CD4-positive, CD25-positive, alpha-beta regulatory T cell (primary cell): ENCODE measurements around the gene GATA2. TPM values are rescaled to one million over a fixed set of nuclear protein-coding genes. Genes with fewer than 3 reads are reported as not detected.

Experiments used
- ATAC-seq, 2 donors: fragments of 150-1000 bp; cut with Tn5 transposase; one replicate each; pipeline ENCODE4 v1.10.0; 2021; ENCODE audit warnings: low read depth in 2 of 2, moderate number of reproducible peaks in 2 of 2, moderate library complexity in 1 of 2
- DNase-seq, 3 donors: peaks; one replicate each; pipeline versions ENCODE4 v3.0.0 to v3.0.0-alpha.2; 2012 to 2022; ENCODE audit warnings: mixed read lengths in 1 of 3
- H3K27ac ChIP-seq: one replicate; pipeline ENCODE4 v1.7.0; 2013; ENCODE audit warnings: mild to moderate bottlenecking, low read length; ENCODE audit not compliant: insufficient read depth, poor library complexity, severe bottlenecking
- H3K27me3 ChIP-seq: one replicate; pipeline ENCODE4 v1.7.0; 2013; ENCODE audit warnings: low read length; ENCODE audit not compliant: control insufficient read depth, insufficient read depth
- H3K36me3 ChIP-seq: one replicate; pipeline ENCODE4 v1.7.0; 2013; ENCODE audit warnings: mild to moderate bottlenecking, low read length, moderate library complexity; ENCODE audit not compliant: control insufficient read depth, insufficient read depth
- H3K4me1 ChIP-seq: 2 replicates; pipeline ENCODE4 v1.7.0; 2013; ENCODE audit warnings: mild to moderate bottlenecking, low read length; ENCODE audit not compliant: insufficient read depth, control insufficient read depth, poor library complexity, severe bottlenecking
- H3K4me3 ChIP-seq: one replicate; pipeline ENCODE4 v1.7.0; 2013; ENCODE audit warnings: low read depth, mild to moderate bottlenecking, low read length, moderate library complexity
- H3K9me3 ChIP-seq, 2 experiments: 1 replicate in 1 of 2; 2 replicates in 1 of 2; pipeline ENCODE4 v1.7.0; 2013; ENCODE audit warnings: low read length in 2 of 2, mild to moderate bottlenecking in 1 of 2, moderate library complexity in 1 of 2; ENCODE audit not compliant: control insufficient read depth in 2 of 2
- H3K27ac Mint-ChIP-seq, 3 donors: one replicate each; pipeline ENCODE4 v1.8.0; 2020 to 2022; ENCODE audit warnings: mild to moderate bottlenecking in 3 of 3, mixed read lengths in 3 of 3, moderate library complexity in 2 of 3
- H3K27me3 Mint-ChIP-seq: one replicate; pipeline ENCODE4 v1.8.0; 2022; ENCODE audit warnings: mild to moderate bottlenecking, mixed read lengths
- H3K36me3 Mint-ChIP-seq: one replicate; pipeline ENCODE4 v1.8.0; 2020; ENCODE audit warnings: mixed read lengths
- H3K4me1 Mint-ChIP-seq, 4 donors: one replicate each; pipeline ENCODE4 v1.8.0; 2020 to 2022; ENCODE audit warnings: mixed read lengths in 4 of 4, mild to moderate bottlenecking in 1 of 4
- H3K4me3 Mint-ChIP-seq, 4 donors: one replicate each; pipeline ENCODE4 v1.8.0; 2020 to 2022; ENCODE audit warnings: mild to moderate bottlenecking in 4 of 4, mixed read lengths in 4 of 4, moderate library complexity in 3 of 4
- H3K9me3 Mint-ChIP-seq, 7 donors: one replicate each; pipeline ENCODE4 v1.8.0; 2020 to 2022; ENCODE audit warnings: mixed read lengths in 7 of 7, mild to moderate bottlenecking in 3 of 7, moderate library complexity in 2 of 7
- polyA plus RNA-seq, 4 donors: library from polyadenylated mRNA; unstranded; fragments of 300-500 nt; fragmentation: Illumina TruSeq; gene quantifications; one replicate each; pipeline ENCODE4 v1.2.3, GENCODE V29; 2021
- total RNA-seq: library from RNA; stranded (reverse); gene quantifications from one replicate; pipeline ENCODE4 v1.2.3, GENCODE V29; 2022

Gene GATA2
- total RNA-seq (6.2 TPM), polyA plus RNA-seq (not detected)

DNA sequence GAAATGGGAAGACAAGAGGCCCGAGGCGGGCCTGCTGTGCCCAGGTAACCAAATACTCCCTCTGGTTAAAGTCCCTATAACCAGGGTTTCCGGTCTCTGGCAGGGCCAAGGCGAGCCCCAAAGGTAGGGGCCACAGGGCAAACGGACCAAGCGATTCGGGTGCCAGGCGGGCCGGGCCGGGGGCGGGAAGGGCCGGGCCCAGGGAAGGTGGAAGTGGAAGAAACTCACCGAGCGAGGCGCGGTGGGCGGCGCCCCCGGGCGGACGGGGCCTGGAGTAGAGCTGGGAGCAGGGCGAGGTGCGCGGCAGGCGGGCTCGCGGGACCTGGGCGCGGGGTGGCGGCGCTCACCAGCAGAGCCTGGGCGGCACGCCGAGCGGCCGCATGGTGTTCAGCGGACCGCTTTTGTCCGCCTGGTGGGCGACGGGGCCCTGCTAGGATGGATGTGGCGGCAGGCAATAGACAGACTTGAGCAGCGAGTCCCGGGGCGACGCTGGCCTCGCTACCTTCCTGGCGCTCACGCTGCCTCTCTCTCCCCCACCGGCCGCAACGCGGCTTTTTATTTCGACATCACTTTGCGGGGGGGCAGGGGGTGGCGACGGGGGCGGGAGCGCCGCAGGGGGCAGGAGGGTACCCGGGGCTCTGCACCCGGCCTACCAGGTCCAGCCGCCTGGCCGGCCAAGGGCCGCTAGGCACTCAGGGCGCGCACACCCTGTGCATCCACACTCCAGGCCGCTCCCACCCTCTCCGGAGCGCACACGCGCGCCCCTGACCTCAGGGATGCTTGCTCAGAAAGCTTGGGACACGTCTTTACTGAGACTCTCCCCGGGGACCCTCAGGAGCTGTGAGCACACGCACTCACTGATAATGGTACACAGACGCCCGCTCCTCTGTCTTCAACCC lies at the start of gene GATA2:
GATA2 (minus strand) TSS at position 531 of the 899 bp plus-strand sequence. CDS start 6,170 bp downstream, outside the sequence.
- peaks cover 0 to 5% (median 0%) of the 10 kb centered on the region in 7 donors for H3K9me3 Mint-ChIP-seq
- ATAC-seq, result peak in 1 of 2 donors; percentile 10
- H3K27ac ChIP-seq, result no peak within 1 kb of the TSS
- peaks cover 11% of the 10 kb centered on the region for H3K27me3 ChIP-seq
- peaks cover 68% of the 10 kb centered on the region for H3K27me3 Mint-ChIP-seq
- no peaks in the 10 kb centered on the region for H3K9me3 ChIP-seq
- peak within 1 kb of the TSS; percentile 56 to 75 (median 58) for H3K4me3 Mint-ChIP-seq
- no peaks in the 10 kb centered on the region for H3K36me3 ChIP-seq
- H3K27ac Mint-ChIP-seq, result no peak within 1 kb of the TSS
- H3K4me3 ChIP-seq, result no peak within 1 kb of the TSS
- DNase-seq, result no peak
- peaks cover 54% of the 10 kb centered on the region for H3K4me1 ChIP-seq
- peaks cover 0 to 43% (median 4%) of the 10 kb centered on the region in 4 donors for H3K4me1 Mint-ChIP-seq
- no peaks in the 10 kb centered on the region for H3K36me3 Mint-ChIP-seq

DNA sequence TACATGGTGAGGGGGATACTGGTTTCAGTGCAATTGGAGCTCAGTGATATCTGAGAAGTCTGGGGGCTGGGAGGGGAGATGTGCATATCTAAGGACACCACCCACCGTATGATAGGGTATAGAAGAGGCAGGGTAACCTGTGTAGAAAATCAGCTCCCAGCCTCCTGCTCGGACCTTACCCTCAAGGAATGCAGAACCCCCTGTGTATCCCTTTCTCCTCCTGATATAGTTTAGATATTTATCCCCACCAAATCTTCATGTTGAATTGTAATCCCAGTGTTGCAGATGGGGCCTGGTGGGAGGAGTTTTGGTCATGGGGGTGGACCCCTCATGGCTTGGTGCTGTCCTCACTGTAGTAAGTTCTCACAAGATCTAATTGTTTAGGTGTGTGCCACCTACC lies 48.2 kb upstream of the GATA2 start:
- Mint-ChIP-seq H3K27me3 (peaks cover 40% of the 10 kb centered on the region), H3K36me3 (peaks cover 4% of the 10 kb centered on the region), H3K4me1 (no peaks in the 10 kb centered on the region), H3K9me3 (peaks cover 0 to 10% (median 2%) of the 10 kb centered on the region in 7 donors), H3K4me3 (no peak overlapping the region), H3K27ac (no peak overlapping the region)
- Histone ChIP-seq H3K36me3 (no peaks in the 10 kb centered on the region), H3K27ac (no peak overlapping the region), H3K4me1 (no peaks in the 10 kb centered on the region), H3K4me3 (no peak overlapping the region), H3K27me3 (peaks cover 17% of the 10 kb centered on the region), H3K9me3 (peaks cover 0 to 4% of the 10 kb centered on the region in 2 experiments)
- no peak for ATAC-seq
- no peak for DNase-seq

DNA sequence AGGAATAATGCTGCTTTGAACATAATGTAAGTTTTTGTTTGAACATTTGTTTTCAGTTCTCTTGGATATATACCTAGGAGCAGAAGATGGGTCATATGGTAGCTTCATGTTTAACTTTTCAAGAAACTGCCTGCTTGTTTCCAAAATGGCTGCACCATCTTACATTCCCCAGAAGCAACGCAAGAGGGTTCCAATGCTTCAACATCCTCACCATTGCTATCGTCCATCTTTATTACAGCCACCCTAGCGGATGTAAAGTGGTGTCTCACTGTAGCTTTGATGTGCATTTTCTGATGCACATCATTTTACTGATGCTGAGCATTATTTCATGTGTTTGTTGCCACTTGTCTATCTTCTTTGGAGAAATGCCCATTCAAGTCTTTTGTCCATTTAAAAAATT lies 46.4 kb upstream of the GATA2 start:
- DNase-seq (no peak), ATAC-seq (no peak)
- peaks cover 4% of the 10 kb centered on the region for H3K36me3 Mint-ChIP-seq
- H3K4me3 Mint-ChIP-seq, result no peak overlapping the region
- Histone ChIP-seq H3K36me3 (no peaks in the 10 kb centered on the region), H3K4me1 (no peaks in the 10 kb centered on the region), H3K4me3 (no peak overlapping the region), H3K27me3 (peaks cover 21% of the 10 kb centered on the region), H3K27ac (no peak overlapping the region), H3K9me3 (peaks cover 0 to 4% of the 10 kb centered on the region in 2 experiments)
- peaks cover 0 to 10% (median 2%) of the 10 kb centered on the region in 7 donors for H3K9me3 Mint-ChIP-seq
- peaks cover 42% of the 10 kb centered on the region for H3K27me3 Mint-ChIP-seq
- H3K4me1 Mint-ChIP-seq, result no peaks in the 10 kb centered on the region
- H3K27ac Mint-ChIP-seq, result no peak overlapping the region

DNA sequence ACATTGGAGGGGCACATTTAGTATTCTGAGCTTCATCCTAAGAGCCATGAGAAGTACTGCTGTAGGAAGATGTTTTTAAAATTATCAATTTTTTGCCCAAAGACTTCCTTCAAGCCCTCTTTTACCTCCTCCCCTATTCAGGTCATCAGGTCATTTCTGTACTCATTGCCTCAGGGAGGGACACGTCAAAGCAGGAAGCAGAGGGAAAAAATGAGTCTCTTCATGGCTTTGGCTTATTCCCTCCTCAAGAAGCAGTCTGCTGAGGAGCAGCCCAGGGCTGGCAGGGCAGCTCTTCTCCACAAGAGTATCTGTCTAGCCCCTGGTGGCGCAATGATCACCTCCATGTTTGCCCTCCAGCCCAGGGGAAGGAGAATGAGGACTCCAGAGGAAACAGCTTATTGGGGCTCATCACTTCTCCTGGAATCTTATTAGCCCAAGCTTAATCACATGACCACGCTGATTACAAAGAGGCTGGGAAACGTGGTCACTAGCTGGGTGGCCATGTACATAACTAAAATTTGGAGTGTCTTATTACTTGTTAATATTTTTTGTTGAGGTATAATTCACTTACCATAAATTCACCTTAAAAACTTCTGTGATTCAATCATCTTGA lies 44.2 kb upstream of the GATA2 start:
- Histone ChIP-seq H3K4me3 (no peak overlapping the region), H3K9me3 (no peaks in the 10 kb centered on the region), H3K27me3 (peaks cover 28% of the 10 kb centered on the region), H3K4me1 (no peaks in the 10 kb centered on the region), H3K36me3 (no peaks in the 10 kb centered on the region), H3K27ac (no peak overlapping the region)
- Mint-ChIP-seq H3K36me3 (peaks cover 4% of the 10 kb centered on the region), H3K27me3 (peaks cover 56% of the 10 kb centered on the region), H3K9me3 (peaks cover 0 to 2% (median 0%) of the 10 kb centered on the region in 7 donors), H3K27ac (no peak overlapping the region), H3K4me1 (no peaks in the 10 kb centered on the region), H3K4me3 (no peak overlapping the region)
- ATAC-seq (no peak), DNase-seq (no peak)

DNA sequence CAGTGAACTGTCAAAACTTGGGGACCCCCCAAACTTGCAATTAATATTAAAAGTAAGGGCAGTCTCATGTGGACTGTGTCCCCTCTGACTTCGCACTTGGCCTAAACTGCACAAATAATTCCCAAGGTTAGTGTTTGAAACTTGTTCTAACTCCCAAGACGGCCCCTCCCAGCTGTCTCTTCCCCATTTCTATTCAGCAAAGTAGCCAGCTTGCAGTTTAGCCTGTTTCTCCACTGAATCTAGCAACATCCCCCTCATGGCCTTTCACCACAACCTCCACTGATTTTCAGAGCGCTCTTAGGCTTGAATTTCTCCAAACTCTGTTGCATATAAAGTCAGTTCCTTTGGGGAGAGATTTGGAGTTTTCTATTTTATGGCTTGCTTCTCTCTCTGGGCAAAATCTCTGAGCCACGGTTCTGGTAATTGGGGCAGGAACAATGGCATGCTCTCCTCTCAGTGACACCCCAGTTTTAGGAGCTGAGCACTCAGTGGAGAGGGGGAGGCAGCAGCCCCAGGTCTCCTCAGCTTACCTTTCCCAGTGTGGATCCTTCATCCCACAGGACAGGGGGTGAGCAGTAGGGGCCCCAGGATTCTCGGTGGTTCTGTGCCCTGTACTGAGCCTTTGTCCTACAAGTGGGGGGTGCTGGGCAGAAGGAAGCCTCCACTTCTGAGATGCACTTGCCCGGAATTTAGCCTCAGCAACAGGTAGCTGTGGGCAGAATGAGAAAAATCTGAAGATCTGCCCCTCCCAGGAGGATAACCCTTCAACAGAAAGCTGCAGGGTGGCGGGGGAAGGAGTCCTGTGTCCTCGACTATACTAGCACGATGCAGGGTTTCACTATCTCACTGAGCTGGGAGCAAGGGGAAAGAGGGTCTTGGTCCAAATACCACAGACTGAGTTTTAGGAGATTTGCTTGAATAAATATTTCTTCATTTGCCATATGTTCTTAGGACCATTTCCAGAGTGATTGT lies 39.3 kb upstream of the GATA2 start:
- H3K4me3 ChIP-seq, result no peak overlapping the region
- H3K9me3 ChIP-seq, result no peaks in the 10 kb centered on the region
- DNase-seq (no peak), ATAC-seq (no peak)
- no peaks in the 10 kb centered on the region for H3K36me3 ChIP-seq
- no peaks in the 10 kb centered on the region for H3K4me1 ChIP-seq
- Mint-ChIP-seq H3K36me3 (peaks cover 4% of the 10 kb centered on the region), H3K4me3 (no peak overlapping the region), H3K27ac (no peak overlapping the region), H3K9me3 (peaks cover 0 to under 1% (median 0%) of the 10 kb centered on the region in 7 donors), H3K4me1 (no peaks in the 10 kb centered on the region), H3K27me3 (peaks cover 52% of the 10 kb centered on the region)
- no peak overlapping the region for H3K27ac ChIP-seq
- peaks cover 34% of the 10 kb centered on the region for H3K27me3 ChIP-seq

DNA sequence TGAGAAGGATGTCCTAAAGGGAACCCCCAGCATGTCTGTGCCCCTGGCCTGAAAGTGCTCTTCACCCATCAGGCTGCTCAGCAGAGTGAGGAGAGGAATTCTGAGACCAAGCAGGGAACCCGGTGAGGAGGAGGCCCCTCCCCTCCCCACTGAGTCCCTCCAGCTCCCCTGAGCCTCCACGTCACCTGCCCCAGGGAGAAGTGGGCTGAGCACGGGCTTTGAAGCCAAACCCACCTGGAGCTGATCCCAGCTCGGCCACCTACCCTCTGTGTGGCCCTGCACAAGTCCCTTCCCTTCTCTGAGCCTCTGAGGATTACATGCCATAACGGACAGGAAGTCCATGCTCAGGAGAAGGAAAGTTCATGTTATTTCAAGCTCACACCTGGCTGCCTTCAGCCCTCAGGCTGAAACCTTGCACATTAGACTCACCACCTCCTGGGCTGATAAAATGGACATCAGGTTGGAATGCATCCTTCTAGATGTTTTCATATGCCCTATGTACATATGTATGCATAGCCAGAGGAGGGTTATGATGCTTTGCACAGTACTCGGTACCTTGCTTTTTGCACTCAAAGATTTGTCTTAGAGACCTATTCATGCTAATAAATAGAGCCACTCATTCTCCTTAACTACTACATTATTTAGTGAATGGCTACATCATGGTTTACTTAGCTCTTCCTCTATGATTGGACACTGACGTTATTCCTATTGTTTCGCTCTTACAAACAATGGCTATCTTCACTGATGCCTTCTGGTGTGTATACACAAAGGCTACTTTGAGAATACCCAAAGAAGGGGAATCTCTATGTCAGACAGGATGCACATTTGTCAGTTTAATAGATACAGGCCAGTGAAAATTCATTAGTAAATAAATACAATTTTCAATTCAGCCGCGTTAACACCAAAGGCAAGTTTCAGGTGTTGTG lies 31.6 kb upstream of the GATA2 start:
- Mint-ChIP-seq H3K9me3 (peaks cover 0 to 4% (median 0%) of the 10 kb centered on the region in 7 donors), H3K27ac (no peak overlapping the region), H3K27me3 (peaks cover 25% of the 10 kb centered on the region), H3K4me3 (peak overlapping the region in 1 of 4 donors; percentile 58), H3K36me3 (no peaks in the 10 kb centered on the region), H3K4me1 (no peaks in the 10 kb centered on the region)
- ATAC-seq, result no peak
- DNase-seq, result no peak
- no peaks in the 10 kb centered on the region for H3K4me1 ChIP-seq
- H3K4me3 ChIP-seq, result no peak overlapping the region
- peaks cover 8% of the 10 kb centered on the region for H3K27me3 ChIP-seq
- no peak overlapping the region for H3K27ac ChIP-seq
- H3K36me3 ChIP-seq, result no peaks in the 10 kb centered on the region
- no peaks in the 10 kb centered on the region for H3K9me3 ChIP-seq
